HG02759 (cell line): Measurements from ENCODE around the gene TNFRSF13B.
"Not testable (repeated sequence)": the region's sequence is repeated elsewhere in the genome, so short reads cannot be mapped to it uniquely, and the experiment has no call there.

Experiments used
- ATAC-seq: cut with Tn5 transposase; IDR thresholded peaks from one replicate; pipeline ENCODE4 v1.9.1; 2021; ENCODE audit warnings: mild to moderate bottlenecking, moderate library complexity; ENCODE audit not compliant: unreplicated experiment

The TNFRSF13B gene

GRCh38 chr17:16913463-16913862, 58.5 kb downstream of the TNFRSF13B start:
- no peak for ATAC-seq

GRCh38 chr17:16912021-16912962, 59.6 kb downstream of the TNFRSF13B start:
- no peak for ATAC-seq

GRCh38 chr17:16911141-16911937, 60.6 kb downstream of the TNFRSF13B start:
- no peak for ATAC-seq

GRCh38 chr17:16910341-16910740, 61.6 kb downstream of the TNFRSF13B start:
- no peak for ATAC-seq

- no peak for ATAC-seq
Measured at GRCh38 chr17:16909472-16910246, 62.3 kb downstream of the TNFRSF13B start.

- ATAC-seq: no peak
Measured at GRCh38 chr17:16908273-16908672, 63.6 kb downstream of the TNFRSF13B start.

GRCh38 chr17:16906680-16907079, 65.2 kb downstream of the TNFRSF13B start:
- no peak for ATAC-seq

GRCh38 chr17:16905593-16906191, 66.2 kb downstream of the TNFRSF13B start:
- no peak for ATAC-seq

- ATAC-seq: not testable (repeated sequence)
Measured at GRCh38 chr17:16903070-16903469, 68.8 kb downstream of the TNFRSF13B start.

- no peak for ATAC-seq
Measured at GRCh38 chr17:16900288-16900882, 71.5 kb downstream of the TNFRSF13B start.

GRCh38 chr17:16897211-16897896, 74.6 kb downstream of the TNFRSF13B start:
- ATAC-seq: not testable (repeated sequence)

- not testable (repeated sequence) for ATAC-seq
Measured at GRCh38 chr17:16896235-16896634, 75.7 kb downstream of the TNFRSF13B start.

GRCh38 chr17:16893527-16893926, 78.4 kb downstream of the TNFRSF13B start:
- not testable (repeated sequence) for ATAC-seq

GRCh38 chr17:16892876-16893454, 79.0 kb downstream of the TNFRSF13B start:
- ATAC-seq: not testable (repeated sequence)

- ATAC-seq: no peak
Measured at GRCh38 chr17:16889088-16889465, 82.8 kb downstream of the TNFRSF13B start.
